ENCODE measurements around the gene PDE3A.

PDE3A gene

DNA sequence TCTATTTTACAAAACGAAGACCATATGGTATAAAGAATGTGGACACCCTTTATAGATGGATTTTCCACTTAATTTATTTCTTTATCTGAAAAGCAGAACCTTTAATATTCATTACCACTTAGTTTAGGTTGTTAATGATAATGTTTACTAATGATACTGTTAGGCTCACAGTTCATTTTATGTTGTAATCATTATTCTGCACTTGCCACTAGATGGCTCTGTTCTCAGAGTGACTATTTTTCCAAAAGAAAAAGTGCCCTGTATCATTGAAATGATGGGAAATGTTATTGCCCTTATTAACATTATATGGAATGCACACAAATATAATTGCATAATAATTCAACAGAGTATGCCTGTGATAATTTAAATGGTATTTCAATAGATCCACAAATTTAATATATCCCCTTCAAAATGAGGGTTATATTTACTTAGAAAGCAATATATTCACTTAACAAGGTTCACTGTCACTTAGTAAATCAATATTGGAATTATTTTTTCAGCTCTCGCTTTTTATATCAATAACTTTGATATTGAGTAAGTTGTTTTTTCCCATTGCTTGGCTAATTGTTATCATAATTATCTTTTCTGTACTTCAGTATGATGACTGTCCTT, 95.7 kb downstream of the PDE3A start:
- peak; percentile 49 for DNase-seq

DNA sequence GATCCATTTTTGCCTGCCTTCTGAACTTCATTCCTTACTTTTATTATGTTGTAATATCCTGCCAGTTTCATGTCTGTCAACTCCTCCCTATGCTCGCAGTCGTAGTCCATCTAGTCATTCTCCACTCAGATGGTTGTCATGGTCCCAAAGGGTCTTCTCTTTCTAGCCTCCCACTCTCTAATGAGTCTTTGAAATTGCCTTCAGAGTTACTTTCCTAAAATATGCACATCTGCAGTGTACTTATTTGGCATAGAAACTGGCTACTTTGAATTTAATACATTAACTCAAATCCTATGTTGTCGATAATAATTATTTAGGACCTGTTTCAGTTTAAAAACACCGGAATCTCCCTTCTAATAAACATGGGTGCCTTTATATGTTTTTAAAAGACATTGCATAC, 101.0 kb downstream of the PDE3A start:
- DNase-seq, result no peak

- DNase-seq, result no peak
Observed at GRCh38 chr12:20469756-20470155, 101.4 kb downstream of the PDE3A start.

DNA sequence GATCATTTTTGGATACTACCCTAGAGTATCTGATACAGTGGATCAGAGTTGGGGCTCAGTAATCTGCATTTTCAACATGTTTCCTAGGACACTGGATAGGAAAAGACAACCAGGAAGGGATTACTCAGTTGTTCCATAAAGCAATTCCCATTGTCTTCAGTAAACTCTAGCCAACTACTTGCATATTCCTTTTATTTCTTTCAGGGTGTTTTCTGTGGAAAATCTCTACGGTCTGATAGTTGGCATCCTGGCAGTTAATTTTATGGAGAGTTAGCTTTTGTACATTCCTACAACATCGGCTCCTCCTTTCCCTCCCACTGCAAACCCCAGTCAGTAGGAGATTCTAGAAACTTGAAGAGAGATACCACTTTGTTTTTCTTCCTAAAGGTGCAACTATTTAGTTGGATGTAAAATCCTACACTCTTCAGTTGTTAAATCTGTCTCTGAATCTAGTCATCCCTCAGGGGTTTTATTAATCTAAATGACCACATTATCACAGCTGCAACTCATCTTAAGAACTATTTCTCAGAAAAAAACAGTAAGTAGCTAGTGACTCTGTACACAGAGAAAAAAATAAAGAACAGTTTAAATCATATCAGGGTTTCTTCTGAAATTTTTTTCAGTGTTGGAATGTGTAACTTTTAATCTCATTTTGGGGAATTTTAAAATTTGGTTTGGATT, 103.9 kb downstream of the PDE3A start:
- no peak for DNase-seq

- DNase-seq, result no peak
Observed at GRCh38 chr12:20473133-20473532, 104.8 kb downstream of the PDE3A start.

DNA sequence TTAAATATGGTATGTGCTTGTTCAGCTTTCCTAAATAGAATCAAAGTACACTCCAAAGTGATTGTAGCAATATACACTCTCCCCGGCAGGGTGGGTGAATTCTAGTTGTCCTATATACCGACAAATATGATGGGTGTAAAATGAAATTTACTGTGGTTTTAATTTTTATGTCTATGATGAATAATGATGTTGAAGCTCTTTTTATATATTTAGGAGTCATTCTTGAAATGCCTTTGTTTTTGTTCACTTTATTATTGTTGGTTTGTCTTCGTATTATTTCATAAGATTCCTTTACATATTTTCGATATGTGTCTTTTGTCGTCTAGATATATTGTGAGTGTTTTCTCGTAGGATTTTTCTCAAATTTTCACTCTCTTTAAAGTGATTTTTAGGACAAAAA, 105.7 kb downstream of the PDE3A start:
- no peak for DNase-seq

DNA sequence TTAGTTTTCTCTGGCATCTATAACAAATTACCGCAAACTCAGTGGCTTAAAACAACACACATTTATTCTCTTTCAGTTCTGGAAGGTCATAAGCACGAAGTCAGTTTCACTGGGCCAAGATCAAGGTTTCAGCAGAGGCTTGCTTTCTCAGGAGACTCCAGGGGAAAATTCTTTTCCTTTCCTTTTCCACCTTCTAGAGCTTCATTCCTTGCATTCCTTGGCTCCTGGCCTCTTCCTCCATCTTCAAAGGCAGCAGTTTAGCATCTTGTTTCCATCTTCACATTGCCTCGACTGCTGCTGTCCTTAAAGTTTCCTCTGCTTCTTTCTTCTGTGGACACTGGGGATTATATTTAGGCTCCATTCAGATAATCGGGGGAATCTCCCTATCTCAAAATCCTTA, 106.1 kb downstream of the PDE3A start:
- DNase-seq, result no peak

DNA sequence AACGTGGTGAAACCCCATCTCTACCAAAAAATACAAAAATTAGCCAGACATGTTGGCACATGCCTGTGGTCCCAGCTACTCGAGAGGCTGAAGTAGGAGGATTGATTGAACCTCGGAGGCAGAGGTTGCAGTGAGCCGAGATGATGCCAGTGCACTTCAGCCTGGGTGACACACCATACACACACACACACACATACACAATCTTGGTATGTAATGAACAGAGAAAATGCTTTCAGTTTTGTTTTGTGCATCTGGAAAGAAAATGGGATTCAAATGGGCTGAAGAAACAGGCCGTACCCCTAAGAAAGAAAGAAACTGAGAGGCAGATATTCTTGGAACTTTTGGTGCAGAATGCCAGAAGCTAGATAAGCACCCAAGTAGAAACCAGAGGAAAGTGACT, 107.2 kb downstream of the PDE3A start:
- peak; percentile 26 for DNase-seq

DNA sequence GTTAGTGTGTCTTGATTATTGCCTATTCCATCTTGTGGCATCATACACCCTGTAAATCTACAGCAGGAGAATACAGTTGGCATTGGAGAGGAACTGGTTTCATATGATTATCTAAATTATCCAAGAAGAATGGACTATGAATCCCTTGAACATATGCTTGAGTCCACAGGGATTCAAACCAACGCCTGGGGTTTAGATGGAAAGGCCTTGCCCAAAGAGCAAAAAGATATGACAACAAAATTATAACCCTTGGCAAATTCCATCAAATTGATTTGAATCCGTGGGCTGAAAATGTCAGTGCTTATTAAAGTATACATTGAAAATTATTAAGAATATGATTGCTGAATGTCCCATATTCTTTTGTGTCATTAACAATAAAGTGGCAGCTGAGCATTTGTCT, 108.2 kb downstream of the PDE3A start:
- no peak for DNase-seq

DNA sequence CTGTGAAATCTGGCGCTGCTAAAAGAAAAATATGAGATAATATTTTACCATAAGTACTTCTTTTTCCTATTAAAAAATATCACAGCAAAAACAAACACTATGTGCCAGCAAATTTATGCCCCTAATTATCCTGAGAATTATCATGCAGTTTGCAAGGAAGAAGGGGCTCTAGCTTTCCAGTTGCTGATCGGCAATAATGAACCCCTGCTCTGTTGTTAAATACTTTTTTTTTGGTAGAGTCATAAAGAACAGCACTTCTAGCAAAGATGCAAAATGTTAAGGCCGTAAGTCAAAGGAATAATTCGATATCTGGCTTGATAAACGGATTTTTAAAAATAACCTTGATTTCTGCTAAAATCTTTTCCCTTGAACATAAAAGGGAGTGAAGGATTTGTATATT, 108.9 kb downstream of the PDE3A start:
- no peak for DNase-seq

DNA sequence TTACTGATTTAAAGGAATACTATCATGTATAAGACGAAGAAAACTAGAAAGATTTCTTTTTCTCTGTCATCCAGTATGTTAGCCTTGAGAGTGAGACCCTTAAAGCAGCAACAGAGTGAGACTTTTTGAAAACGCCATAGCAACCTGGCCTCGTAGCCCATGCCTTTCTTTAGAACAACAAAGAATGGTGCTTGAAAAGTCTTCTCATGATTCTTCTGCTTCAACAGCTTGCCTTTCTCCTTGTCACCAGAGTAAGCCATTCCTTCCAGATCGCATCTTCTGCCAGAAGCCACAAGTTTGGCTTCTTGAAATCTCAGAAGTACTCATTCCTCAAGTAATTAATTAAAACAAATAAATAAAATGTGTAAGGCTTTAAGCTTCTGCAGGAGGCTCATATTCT, 109.3 kb downstream of the PDE3A start:
- no peak for DNase-seq

- DNase-seq, result no peak
Observed at GRCh38 chr12:20482491-20483054, 114.2 kb downstream of the PDE3A start.

DNA sequence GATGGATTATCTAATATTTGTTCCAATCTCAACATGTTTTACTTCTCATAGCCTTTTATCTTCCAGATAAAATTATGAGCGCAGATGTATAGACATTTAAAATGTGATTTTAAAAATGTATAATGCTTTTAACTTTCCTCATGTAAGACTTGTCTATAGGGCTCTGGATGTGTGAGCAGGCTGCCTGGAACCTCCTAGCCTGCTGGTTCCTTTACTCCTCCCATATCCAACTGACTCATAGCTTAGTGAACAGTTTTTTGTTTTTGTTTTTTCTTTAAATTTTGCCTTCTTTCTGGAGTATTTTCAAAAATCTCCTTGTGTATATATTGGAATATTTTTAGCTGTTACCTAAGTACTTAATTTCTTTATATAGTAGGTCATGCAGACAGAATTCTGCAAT, 115.4 kb downstream of the PDE3A start:
- DNase-seq, result no peak

GRCh38 chr12:20486233-20486632, 117.9 kb downstream of the PDE3A start:
- DNase-seq, result peak; percentile 28

DNA sequence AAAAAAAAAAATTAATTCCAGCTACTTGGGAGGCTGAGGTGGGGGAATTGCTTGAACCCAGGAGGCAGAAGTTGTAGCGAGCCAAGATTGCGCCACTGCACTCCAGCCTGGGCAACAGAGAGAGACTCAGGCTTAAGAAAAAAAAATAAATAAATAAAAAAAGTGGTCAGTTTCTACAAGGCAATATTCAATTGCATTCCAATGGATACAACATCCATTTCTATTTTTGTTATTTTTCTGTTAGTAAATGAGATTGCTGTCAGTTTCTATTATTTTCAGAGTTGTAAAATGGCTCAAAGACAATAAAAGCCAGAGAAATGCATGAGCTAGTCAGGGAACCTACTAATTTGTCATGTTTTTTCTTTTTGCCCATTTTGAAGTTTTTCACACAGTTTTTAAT, 119.2 kb downstream of the PDE3A start:
- no peak for DNase-seq

DNA sequence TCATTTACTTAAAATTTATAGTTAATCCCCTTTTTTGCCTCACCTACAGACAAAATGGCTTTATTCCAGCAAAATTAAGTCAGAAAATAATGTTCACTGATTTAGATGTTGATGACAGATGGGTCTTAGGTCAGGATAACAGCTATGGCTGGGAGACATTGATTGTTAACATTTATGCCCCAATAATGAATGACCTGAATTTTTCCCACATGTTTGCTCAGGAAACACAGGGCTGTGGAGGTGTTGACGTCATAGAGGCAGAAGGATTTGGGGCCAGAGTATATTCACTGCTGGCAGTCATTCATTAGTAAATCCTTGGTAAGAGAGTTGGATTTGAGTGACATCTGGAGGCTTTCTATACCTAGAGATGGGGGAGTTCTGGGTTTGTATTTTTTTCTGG, 121.3 kb downstream of the PDE3A start:
- DNase-seq, result no peak

DNA sequence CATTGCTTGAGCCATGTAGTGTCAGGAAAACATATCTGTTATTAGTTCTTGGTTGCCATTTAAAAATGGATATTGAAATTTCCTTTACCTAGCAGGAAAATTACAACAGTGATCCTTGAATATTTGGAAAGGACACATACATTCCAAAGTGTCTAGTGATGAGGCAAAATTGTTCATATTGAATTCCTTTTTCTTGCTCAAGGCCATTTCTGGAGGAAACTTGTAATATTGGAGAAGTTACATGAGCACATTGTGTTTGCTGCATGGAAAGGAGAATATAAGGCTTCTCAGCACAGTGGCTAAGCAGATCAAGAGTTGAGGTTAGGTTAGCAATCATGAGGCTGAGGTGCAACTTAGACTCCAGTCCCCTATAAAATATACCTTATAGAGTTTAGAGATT, 121.9 kb downstream of the PDE3A start:
- no peak for DNase-seq

DNA sequence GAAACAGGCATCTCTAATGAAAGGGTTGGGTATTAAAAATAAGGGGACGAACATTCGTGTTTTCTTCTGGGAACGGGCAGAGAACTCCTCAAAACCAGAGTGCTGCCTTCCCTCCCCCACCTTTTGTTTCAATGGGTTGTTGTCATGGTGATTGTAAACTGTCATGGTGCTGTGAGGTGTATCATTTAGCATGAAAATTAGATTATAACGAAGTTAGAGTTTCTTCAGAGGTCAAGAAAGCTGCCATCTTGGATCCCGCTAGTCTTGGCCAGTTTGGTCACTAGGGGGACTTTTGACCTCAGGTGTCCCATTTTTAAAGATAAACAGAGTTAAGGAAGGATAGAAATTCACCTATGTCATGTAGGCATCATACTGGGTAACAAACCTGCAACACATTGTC, 123.0 kb downstream of the PDE3A start:
- no peak for DNase-seq

- DNase-seq, result peak; percentile 85
Observed at GRCh38 chr12:20492251-20492760, 124.0 kb downstream of the PDE3A start.

- DNase-seq, result no peak
Observed at GRCh38 chr12:20493934-20494333, 125.6 kb downstream of the PDE3A start.

GRCh38 chr12:20494851-20495250, 126.5 kb downstream of the PDE3A start:
- no peak for DNase-seq

- DNase-seq, result no peak
Observed at GRCh38 chr12:20495997-20496396, 127.7 kb downstream of the PDE3A start.

- DNase-seq, result no peak
Observed at GRCh38 chr12:20497707-20498106, 129.4 kb downstream of the PDE3A start.

- DNase-seq, result no peak
Observed at GRCh38 chr12:20501958-20502357, 133.6 kb downstream of the PDE3A start.

- DNase-seq, result no peak
Observed at GRCh38 chr12:20503858-20504257, 135.5 kb downstream of the PDE3A start.

All from OCI-M1 (cell line).